Gastroesophageal sphincter (tissue), 4 donors: ENCODE results near the gene RANBP17. TPM values are rescaled to one million over a fixed set of nuclear protein-coding genes. Genes with fewer than 3 reads are reported as not detected.

Experiments
- ATAC-seq: fragments of 150-250 bp; one replicate; pipeline ENCODE4 v1.9.1; 2016; ENCODE audit warnings: mild to moderate bottlenecking, moderate library complexity
- H3K27ac ChIP-seq, 4 donors: fragments of 200-600 bp; sonication (generic) in 3 of 4; 1 replicate in 3 of 4; 2 replicates in 1 of 4; pipeline ENCODE4 v1.5.1; 2016 to 2019
- H3K27me3 ChIP-seq: fragments of 200-600 bp; sonication (generic); one replicate; pipeline ENCODE4 v1.5.1; 2019
- H3K36me3 ChIP-seq, 2 donors: fragments of 200-600 bp; sonication (generic); one replicate each; pipeline ENCODE4 v1.5.1; 2019; ENCODE audit warnings: control low read depth in 1 of 2
- H3K4me1 ChIP-seq, 3 donors: fragments of 200-600 bp; sonication (generic); 1 replicate in 2 of 3; 2 replicates in 1 of 3; pipeline ENCODE4 v1.5.1; 2016 to 2019; ENCODE audit warnings: control low read depth in 2 of 3
- H3K4me3 ChIP-seq, 2 donors: fragments of 200-600 bp; sonication (generic); one replicate each; pipeline ENCODE4 v1.5.1; 2019; ENCODE audit warnings: mild to moderate bottlenecking in 1 of 2, moderate library complexity in 1 of 2
- H3K9me3 ChIP-seq, 3 donors: fragments of 200-600 bp; sonication (generic); one replicate each; pipeline ENCODE4 v1.5.1; 2017 to 2019; ENCODE audit warnings: control low read depth in 2 of 3
- CTCF ChIP-seq, 4 experiments: fragments of 200-600 bp in 2 of 4; fragments of 450-650 bp in 2 of 4; sonication (generic) in 1 of 4; IDR thresholded peaks; one replicate each; pipeline ENCODE4 v1.5.1; 2017 to 2019; ENCODE audit warnings: antibody characterized with exemption in 4 of 4, mild to moderate bottlenecking in 2 of 4, moderate library complexity in 2 of 4
- EP300 ChIP-seq: sonication (generic); formaldehyde crosslinking; IDR thresholded peaks from one replicate; pipeline ENCODE4 v1.6.1; 2017; ENCODE audit warnings: antibody characterized with exemption, mild to moderate bottlenecking
- POLR2A ChIP-seq, 2 donors: fragments of 450-650 bp; IDR thresholded peaks; one replicate each; pipeline ENCODE4 v1.6.1; 2017; ENCODE audit warnings: antibody characterized with exemption in 2 of 2, mild to moderate bottlenecking in 2 of 2, moderate library complexity in 1 of 2
- POLR2AphosphoS5 ChIP-seq: sonication (generic); formaldehyde crosslinking; IDR thresholded peaks from one replicate; pipeline ENCODE4 v1.6.1; 2017; ENCODE audit warnings: antibody characterized with exemption
- WGBS, 2 donors: methylation state at CpG; one replicate each; pipeline ENCODE4 v1.1.5; 2018; ENCODE audit warnings: low coverage in 1 of 2; 5-methylcytosine and 5-hydroxymethylcytosine counted together
- total RNA-seq, 4 donors: library from RNA; depleted of rRNA; stranded (reverse); fragments of >200 nt; gene quantifications; one replicate each; pipeline ENCODE4 v1.1.0, GENCODE V29; 2016

RANBP17 gene
- total RNA-seq, 4 donors from 2014 or later: 7.7 to 21.7 (median 13.8) TPM

DNA sequence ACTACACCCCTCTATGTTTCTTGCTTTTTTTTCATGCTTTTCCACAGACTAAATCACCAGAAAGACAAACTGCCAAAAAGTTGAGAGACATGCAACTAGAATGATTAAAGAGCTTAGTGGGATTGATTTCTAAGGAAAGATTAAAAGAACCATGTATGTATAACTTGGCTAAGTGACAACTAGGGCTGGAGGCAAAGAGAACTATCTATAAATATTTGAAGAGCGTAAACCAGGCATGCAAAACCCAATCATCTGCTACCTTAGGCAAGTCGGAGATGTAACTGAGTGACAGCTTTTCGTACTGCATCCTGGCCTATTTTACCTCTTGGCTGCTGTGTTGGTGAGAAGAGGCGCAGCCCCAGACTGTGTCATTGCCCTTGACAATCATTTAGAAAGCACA is 326.2 kb downstream of the RANBP17 start:
- WGBS, 2 donors: 79 to 83% methylated on average over 4 of the region's 4 CpGs
- H3K4me3 ChIP-seq: no peak overlapping the region
- no peaks in the 10 kb centered on the region for H3K4me1 ChIP-seq
- no peak for ATAC-seq
- peaks cover 0 to 12% of the 10 kb centered on the region in 2 donors for H3K36me3 ChIP-seq
- no peaks in the 10 kb centered on the region for H3K9me3 ChIP-seq
- no peaks in the 10 kb centered on the region for H3K27me3 ChIP-seq
- TF ChIP-seq CTCF (IDR thresholded peaks at IDR 0.05): no peak
- TF ChIP-seq POLR2A (IDR thresholded peaks at IDR 0.05): no peak
- no peak for TF ChIP-seq POLR2AphosphoS5
- no peak for TF ChIP-seq EP300
- H3K27ac ChIP-seq: no peak overlapping the region

DNA sequence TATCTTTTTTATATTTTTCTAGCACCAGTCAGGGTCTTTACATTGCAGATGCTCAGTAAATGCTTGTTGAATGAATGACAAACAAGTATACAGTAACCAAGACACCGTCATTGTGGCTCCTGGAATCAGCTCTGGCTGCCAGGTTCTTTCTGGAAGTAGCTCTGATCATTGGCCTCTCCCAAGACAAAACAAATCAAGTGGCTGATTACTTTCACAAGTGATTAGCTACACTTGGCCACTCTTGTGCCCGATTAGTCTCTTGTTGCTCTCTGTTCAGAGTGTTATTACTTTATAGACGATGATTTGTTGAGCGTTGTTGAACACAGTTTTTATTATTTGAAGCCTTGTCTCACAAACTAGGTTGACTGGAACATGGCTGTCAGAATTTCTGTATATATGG is 327.6 kb downstream of the RANBP17 start:
- Histone ChIP-seq H3K4me3 (no peak overlapping the region), H3K4me1 (no peaks in the 10 kb centered on the region), H3K36me3 (peaks cover 0 to 8% of the 10 kb centered on the region in 2 donors), H3K27ac (no peak overlapping the region), H3K27me3 (no peaks in the 10 kb centered on the region), H3K9me3 (no peaks in the 10 kb centered on the region)
- TF ChIP-seq POLR2A (IDR thresholded peaks at IDR 0.05) (no peak), EP300 (no peak), POLR2AphosphoS5 (no peak), CTCF (IDR thresholded peaks at IDR 0.05) (no peak)
- 76 to 93% methylated on average over 4 of the region's 4 CpGs for WGBS, 2 donors
- no peak for ATAC-seq

DNA sequence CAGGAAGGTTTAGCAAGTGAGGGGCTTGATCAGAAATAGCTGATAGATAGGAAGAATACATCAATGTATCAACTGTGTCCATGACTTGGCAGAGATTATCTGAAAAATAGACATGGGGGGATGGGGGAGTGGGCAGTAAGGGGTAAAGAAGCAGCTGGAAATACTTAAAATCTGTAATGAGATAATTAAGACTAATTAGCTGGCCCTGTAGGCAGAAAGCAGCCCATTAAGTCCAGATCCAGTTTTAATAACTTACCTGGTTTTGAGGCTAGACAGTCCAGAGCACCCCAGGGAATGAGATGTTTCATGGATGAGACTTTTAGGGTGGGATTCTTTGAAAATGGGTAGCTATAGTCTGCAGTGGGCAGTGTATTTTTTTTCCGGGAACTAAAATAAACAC is 330.3 kb downstream of the RANBP17 start:
- Histone ChIP-seq H3K36me3 (no peaks in the 10 kb centered on the region), H3K9me3 (no peaks in the 10 kb centered on the region), H3K4me3 (no peak overlapping the region), H3K27ac (no peak overlapping the region), H3K4me1 (no peaks in the 10 kb centered on the region), H3K27me3 (no peaks in the 10 kb centered on the region)
- ATAC-seq: no peak
- 25% methylated on average over 1 of the region's 1 CpG; no CpG with 5 or more reads in 1 of the 2 donors for WGBS, 2 donors
- TF ChIP-seq CTCF (IDR thresholded peaks at IDR 0.05): no peak
- no peak for TF ChIP-seq EP300
- no peak for TF ChIP-seq POLR2AphosphoS5
- no peak for TF ChIP-seq POLR2A (IDR thresholded peaks at IDR 0.05)

DNA sequence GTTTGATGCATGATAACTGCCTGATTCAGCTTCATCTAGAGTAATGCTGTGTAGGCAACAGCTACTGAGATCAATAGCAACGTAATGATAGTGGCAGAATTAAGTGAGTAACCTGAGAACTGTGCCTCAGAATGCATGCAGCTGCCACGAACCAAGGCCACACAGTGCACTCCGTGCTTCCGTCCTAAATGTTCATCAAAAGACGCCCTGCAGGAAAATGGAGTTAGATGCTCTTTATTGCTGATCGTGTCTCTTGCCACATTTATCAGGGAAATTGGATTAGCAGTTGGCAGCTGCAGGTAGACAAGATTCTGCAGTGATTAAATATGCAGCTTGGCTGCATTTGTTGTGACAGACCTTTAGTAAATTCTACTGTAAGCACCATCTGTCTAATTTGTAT is 339.5 kb downstream of the RANBP17 start:
- no peaks in the 10 kb centered on the region for H3K4me1 ChIP-seq
- H3K27me3 ChIP-seq: no peaks in the 10 kb centered on the region
- no peak overlapping the region for H3K4me3 ChIP-seq
- no peaks in the 10 kb centered on the region for H3K36me3 ChIP-seq
- H3K27ac ChIP-seq: no peak overlapping the region
- WGBS, 2 donors: 83 to 89% methylated on average over 6 of the region's 6 CpGs
- no peak for TF ChIP-seq CTCF (IDR thresholded peaks at IDR 0.05)
- TF ChIP-seq POLR2A (IDR thresholded peaks at IDR 0.05): no peak
- TF ChIP-seq POLR2AphosphoS5: no peak
- TF ChIP-seq EP300: no peak
- ATAC-seq: no peak
- no peaks in the 10 kb centered on the region for H3K9me3 ChIP-seq

- TF ChIP-seq EP300 (no peak), CTCF (IDR thresholded peaks at IDR 0.05) (no peak), POLR2A (IDR thresholded peaks at IDR 0.05) (no peak), POLR2AphosphoS5 (no peak)
- Histone ChIP-seq H3K36me3 (no peaks in the 10 kb centered on the region), H3K4me1 (no peaks in the 10 kb centered on the region), H3K4me3 (no peak overlapping the region), H3K9me3 (no peaks in the 10 kb centered on the region), H3K27ac (no peak overlapping the region), H3K27me3 (no peaks in the 10 kb centered on the region)
- WGBS, 2 donors: 68 to 76% methylated on average over 6 to 8 of the region's 8 CpGs
- no peak for ATAC-seq
These were observed 343.6 kb downstream of the RANBP17 start for GRCh38 chr5:171205375-171205774.
